Measurements from ENCODE around the gene DNAH14.

DNA sequence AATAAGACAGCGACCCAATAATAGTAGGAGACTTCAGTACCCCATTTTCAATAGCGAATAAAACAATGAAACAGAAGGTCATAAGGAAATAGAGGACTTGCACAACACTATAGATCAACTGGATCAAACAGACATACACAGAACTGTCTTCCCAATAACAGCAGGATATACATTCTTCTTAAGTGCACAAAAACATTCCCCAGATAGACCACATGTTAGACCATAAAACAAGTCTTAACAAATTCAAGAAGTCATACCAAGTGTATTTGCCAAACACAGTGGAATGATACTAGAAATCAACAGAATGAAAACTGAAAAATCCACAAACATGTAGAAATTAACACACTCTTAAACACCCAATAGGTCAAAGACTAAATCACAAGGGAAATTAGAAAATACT lies 420.4 kb downstream of the DNAH14 start:
- TF ChIP-seq, protein P1, sequence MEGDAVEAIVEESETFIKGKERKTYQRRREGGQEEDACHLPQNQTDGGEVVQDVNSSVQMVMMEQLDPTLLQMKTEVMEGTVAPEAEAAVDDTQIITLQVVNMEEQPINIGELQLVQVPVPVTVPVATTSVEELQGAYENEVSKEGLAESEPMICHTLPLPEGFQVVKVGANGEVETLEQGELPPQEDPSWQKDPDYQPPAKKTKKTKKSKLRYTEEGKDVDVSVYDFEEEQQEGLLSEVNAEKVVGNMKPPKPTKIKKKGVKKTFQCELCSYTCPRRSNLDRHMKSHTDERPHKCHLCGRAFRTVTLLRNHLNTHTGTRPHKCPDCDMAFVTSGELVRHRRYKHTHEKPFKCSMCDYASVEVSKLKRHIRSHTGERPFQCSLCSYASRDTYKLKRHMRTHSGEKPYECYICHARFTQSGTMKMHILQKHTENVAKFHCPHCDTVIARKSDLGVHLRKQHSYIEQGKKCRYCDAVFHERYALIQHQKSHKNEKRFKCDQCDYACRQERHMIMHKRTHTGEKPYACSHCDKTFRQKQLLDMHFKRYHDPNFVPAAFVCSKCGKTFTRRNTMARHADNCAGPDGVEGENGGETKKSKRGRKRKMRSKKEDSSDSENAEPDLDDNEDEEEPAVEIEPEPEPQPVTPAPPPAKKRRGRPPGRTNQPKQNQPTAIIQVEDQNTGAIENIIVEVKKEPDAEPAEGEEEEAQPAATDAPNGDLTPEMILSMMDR (optimal IDR thresholded peaks at IDR 0.05 in 1 of 3, IDR thresholded peaks at IDR 0.05 in 1 of 3, conservative IDR thresholded peaks at IDR 0.05 in 1 of 3; ENCODE audit: extremely low read depth in 1 of 3, insufficient read depth in 2 of 3, low read length in 3 of 3): no peak
- no peak for TF ChIP-seq EZH2 (IDR thresholded peaks at IDR 0.05; ENCODE audit: low read length)
